GM10248 (cell line): ENCODE measurements around the gene HINT1.

Experiments used
- CTCF ChIA-PET: fragments of 300-600 bp; sonication (Branson Sonifier 250); formaldehyde crosslinking; extraction: SDS; loops from one replicate; lab custom pipeline; 2021; ENCODE audit warnings: antibody characterized with exemption; lab: Yijun Ruan, JAX
- POLR2A ChIA-PET: fragments of 350-650 bp; sonication (Branson Sonifier 250); formaldehyde crosslinking; extraction: SDS; loops from one replicate; lab custom pipeline; 2020; ENCODE audit warnings: antibody characterized with exemption; lab: Yijun Ruan, JAX
- DNase-seq: peaks from one replicate; pipeline ENCODE4 v3.0.0; 2012; ENCODE audit errors: extremely low spot score
- CTCF ChIP-seq: IDR thresholded peaks from 2 replicates; pipeline ENCODE4 v1.5.1; 2012; ENCODE audit warnings: mild to moderate bottlenecking, low read depth; ENCODE audit errors: extremely low read depth, missing control alignments, control extremely low read depth

HINT1 gene

GRCh38 chr5:131209506-131210150 is 44.6 kb upstream of the HINT1 start:
- ChIA-PET POLR2A (interaction anchor here (1.0 to 1.4 kb wide), 2 partner anchors 12 to 54 kb away, joined by 4 to 5 read pairs; partner anchors contain the start of gene CDC42SE2), CTCF (interaction anchor here (0.9 to 1.7 kb wide), 5 partner anchors 10 to 172 kb away, joined by 3 to 8 read pairs (median 4); no protein-coding TSS in a partner anchor)
- peak; percentile 73 for DNase-seq
- TF ChIP-seq CTCF = no peak

GRCh38 chr5:131209175-131209505 is 44.1 kb upstream of the HINT1 start:
- ChIA-PET POLR2A (interaction anchor here (1.0 to 1.4 kb wide), 2 partner anchors 12 to 55 kb away, joined by 4 to 5 read pairs; partner anchors contain the start of gene CDC42SE2), CTCF (interaction anchor here (0.9 to 1.7 kb wide), 5 partner anchors 10 to 172 kb away, joined by 3 to 8 read pairs (median 4); no protein-coding TSS in a partner anchor)
- no peak for TF ChIP-seq CTCF
- no peak for DNase-seq

- ChIA-PET POLR2A (no interaction called here), CTCF (interaction anchor here (1.0 to 1.2 kb wide), 2 partner anchors 25 to 204 kb away, joined by 3 read pairs; no protein-coding TSS in a partner anchor)
- DNase-seq = no peak
- no peak for TF ChIP-seq CTCF
Observed at GRCh38 chr5:131206772-131207171, 41.7 kb upstream of the HINT1 start.

GRCh38 chr5:131206061-131206460 is 41.0 kb upstream of the HINT1 start:
- ChIA-PET POLR2A (no interaction called here), CTCF (interaction anchor here (0.6 to 1.8 kb wide), 6 partner anchors 9 to 205 kb away, joined by 3 to 5 read pairs (median 3); no protein-coding TSS in a partner anchor)
- no peak for TF ChIP-seq CTCF
- no peak for DNase-seq

- ChIA-PET POLR2A (no interaction called here), CTCF (interaction anchor here (0.9 to 1.8 kb wide), 4 partner anchors 9 to 177 kb away, joined by 3 to 6 read pairs (median 4); no protein-coding TSS in a partner anchor)
- DNase-seq = no peak
- TF ChIP-seq CTCF = no peak
Observed at GRCh38 chr5:131204964-131205363, 39.9 kb upstream of the HINT1 start.

GRCh38 chr5:131200560-131200959 is 35.5 kb upstream of the HINT1 start:
- DNase-seq = no peak
- POLR2A ChIA-PET = no interaction called here
- CTCF ChIA-PET = interaction anchor here (1.1 to 1.4 kb wide), 2 partner anchors 14 to 64 kb away, joined by 3 to 4 read pairs; partner anchors contain the start of gene CDC42SE2
- TF ChIP-seq CTCF = no peak
